Breast epithelium (tissue), 3 donors: ENCODE measurements around the gene RORB.

ENCODE experiments used
- CTCF ChIP-seq, 3 donors: fragments of 450-650 bp; IDR thresholded peaks; one replicate each; pipeline ENCODE4 v1.5.1; 2016 to 2017; ENCODE audit warnings: antibody characterized with exemption in 3 of 3, mild to moderate bottlenecking in 3 of 3, moderate library complexity in 3 of 3
- POLR2A ChIP-seq: fragments of 450-650 bp; IDR thresholded peaks from one replicate; pipeline ENCODE4 v1.6.1; 2016; ENCODE audit warnings: antibody characterized with exemption, mild to moderate bottlenecking, moderate library complexity
- POLR2AphosphoS5 ChIP-seq, 3 donors: sonication (generic); formaldehyde crosslinking; IDR thresholded peaks; one replicate each; pipeline ENCODE4 v1.6.1; 2017; ENCODE audit warnings: antibody characterized with exemption in 3 of 3

- TF ChIP-seq CTCF (IDR thresholded peaks at IDR 0.05) = no peak
- TF ChIP-seq POLR2AphosphoS5 (IDR thresholded peaks at IDR 0.05) = no peak
- TF ChIP-seq POLR2A = no peak
Measured at GRCh38 chr9:74726581-74726980, 229.4 kb downstream of the RORB start.
